Measurements from ENCODE around the gene COL5A2.

DNA sequence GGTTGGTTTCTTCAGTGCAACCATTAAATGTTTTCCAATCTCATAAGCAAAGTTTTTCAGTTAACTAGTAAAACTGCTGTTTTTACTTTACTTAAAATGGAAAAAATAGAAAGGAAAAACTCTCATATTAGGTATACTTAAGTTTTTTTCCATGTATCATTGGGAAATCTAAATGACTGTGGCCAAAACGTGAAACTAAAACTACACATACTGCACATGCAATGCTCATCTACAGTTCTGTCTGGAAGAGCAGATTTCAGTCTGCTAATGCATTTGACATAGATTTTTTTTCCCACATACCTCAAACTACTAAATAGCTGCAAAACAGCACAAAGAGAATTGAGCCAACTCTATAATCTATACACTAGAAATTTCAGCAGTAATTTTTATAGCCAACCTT is 62.6 kb downstream of the COL5A2 start:
- TF ChIP-seq, protein P1, sequence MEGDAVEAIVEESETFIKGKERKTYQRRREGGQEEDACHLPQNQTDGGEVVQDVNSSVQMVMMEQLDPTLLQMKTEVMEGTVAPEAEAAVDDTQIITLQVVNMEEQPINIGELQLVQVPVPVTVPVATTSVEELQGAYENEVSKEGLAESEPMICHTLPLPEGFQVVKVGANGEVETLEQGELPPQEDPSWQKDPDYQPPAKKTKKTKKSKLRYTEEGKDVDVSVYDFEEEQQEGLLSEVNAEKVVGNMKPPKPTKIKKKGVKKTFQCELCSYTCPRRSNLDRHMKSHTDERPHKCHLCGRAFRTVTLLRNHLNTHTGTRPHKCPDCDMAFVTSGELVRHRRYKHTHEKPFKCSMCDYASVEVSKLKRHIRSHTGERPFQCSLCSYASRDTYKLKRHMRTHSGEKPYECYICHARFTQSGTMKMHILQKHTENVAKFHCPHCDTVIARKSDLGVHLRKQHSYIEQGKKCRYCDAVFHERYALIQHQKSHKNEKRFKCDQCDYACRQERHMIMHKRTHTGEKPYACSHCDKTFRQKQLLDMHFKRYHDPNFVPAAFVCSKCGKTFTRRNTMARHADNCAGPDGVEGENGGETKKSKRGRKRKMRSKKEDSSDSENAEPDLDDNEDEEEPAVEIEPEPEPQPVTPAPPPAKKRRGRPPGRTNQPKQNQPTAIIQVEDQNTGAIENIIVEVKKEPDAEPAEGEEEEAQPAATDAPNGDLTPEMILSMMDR (IDR thresholded peaks at IDR 0.05; ENCODE audit: borderline replicate concordance, extremely low read depth, low read length, poor library complexity, severe bottlenecking), result no peak
- no peak for TF ChIP-seq EZH2 (IDR thresholded peaks at IDR 0.05; ENCODE audit: borderline replicate concordance, low read depth, low read length, severe bottlenecking)

Data from DND-41 (cell line).